Activated T-cell treated with anti-CD3 and anti-CD28 coated beads for 48 hours (primary cell): ENCODE data around the gene BLOC1S2.
"Not testable (repeated sequence)": the region's sequence is repeated elsewhere in the genome, so short reads cannot be mapped to it uniquely, and the experiment has no call there.

Experiments used
- DNase-seq: peaks from one replicate; pipeline ENCODE4 v3.0.0-alpha.2; 2020; ENCODE audit warnings: low read depth

Gene BLOC1S2

GRCh38 chr10:100291356-100291755 lies 4.9 kb upstream of the BLOC1S2 start:
- DNase-seq, result no peak

GRCh38 chr10:100289641-100290040 lies 3.2 kb upstream of the BLOC1S2 start:
- DNase-seq, result no peak

- DNase-seq, result no peak
Observed at GRCh38 chr10:100288196-100288595, 1.7 kb upstream of the BLOC1S2 start.

- DNase-seq, result no peak
Observed at GRCh38 chr10:100287756-100288155, 1.3 kb upstream of the BLOC1S2 start.

- DNase-seq, result not testable (repeated sequence)
Observed at GRCh38 chr10:100285326-100285725, 1.2 kb downstream of the BLOC1S2 start.

- DNase-seq, result no peak
Observed at GRCh38 chr10:100282907-100283306, 3.6 kb downstream of the BLOC1S2 start.

- not testable (repeated sequence) for DNase-seq
Observed at GRCh38 chr10:100276971-100277370, 9.5 kb downstream of the BLOC1S2 start.

- peak; percentile 65 for DNase-seq
Observed at GRCh38 chr10:100267239-100268104, 19.0 kb downstream of the BLOC1S2 start, which contains the start of gene CWF19L1. TSS of gene CWF19L1 (minus strand) at chr10:100267638. CDS start at chr10:100267593, 45 bp downstream.

- DNase-seq, result no peak
Observed at GRCh38 chr10:100265821-100266485, 20.5 kb downstream of the BLOC1S2 start.

GRCh38 chr10:100254191-100254590 lies 32.3 kb downstream of the BLOC1S2 start:
- no peak for DNase-seq

GRCh38 chr10:100253041-100253440 lies 33.4 kb downstream of the BLOC1S2 start:
- DNase-seq, result no peak

- no peak for DNase-seq
Observed at GRCh38 chr10:100248820-100249219, 37.7 kb downstream of the BLOC1S2 start.

- no peak for DNase-seq
Observed at GRCh38 chr10:100245484-100246220, 40.8 kb downstream of the BLOC1S2 start.

- no peak for DNase-seq
Observed at GRCh38 chr10:100239851-100240250, 46.6 kb downstream of the BLOC1S2 start.

- no peak for DNase-seq
Observed at GRCh38 chr10:100238429-100238828, 48.1 kb downstream of the BLOC1S2 start.

GRCh38 chr10:100232101-100232500 lies 54.4 kb downstream of the BLOC1S2 start:
- DNase-seq, result no peak

GRCh38 chr10:100229819-100230422 lies 56.6 kb downstream of the BLOC1S2 start:
- DNase-seq, result no peak

- no peak for DNase-seq
Observed at GRCh38 chr10:100223879-100224278, 62.6 kb downstream of the BLOC1S2 start.
